CD1c-positive myeloid dendritic cell (primary cell): Measurements from ENCODE around the gene MDGA2.

Experiments
- DNase-seq: peaks from one replicate; pipeline ENCODE4 v3.0.0-alpha.2; 2016; ENCODE audit errors: extremely low spot score

Gene MDGA2

GRCh38 chr14:47490766-47491165, 184.6 kb downstream of the MDGA2 start:
- no peak for DNase-seq

DNA sequence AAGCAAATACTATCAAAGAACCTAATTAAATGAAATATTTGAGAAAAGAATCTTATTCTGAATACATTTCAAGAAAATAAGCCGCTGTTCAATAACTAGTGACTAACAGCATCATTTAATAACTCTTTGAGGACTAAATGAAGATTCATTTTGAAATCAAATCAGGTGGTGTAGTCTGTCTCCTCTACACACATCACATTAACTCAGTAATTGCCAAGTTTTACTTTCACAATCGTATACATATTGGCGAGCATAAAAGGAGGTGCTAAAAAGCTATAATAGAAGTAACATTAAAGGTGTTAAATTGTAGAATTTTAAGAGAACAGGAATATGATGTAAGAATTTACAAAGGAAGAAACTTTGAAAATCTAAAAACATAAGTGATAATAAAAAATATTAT, 185.1 kb downstream of the MDGA2 start:
- DNase-seq: no peak

DNA sequence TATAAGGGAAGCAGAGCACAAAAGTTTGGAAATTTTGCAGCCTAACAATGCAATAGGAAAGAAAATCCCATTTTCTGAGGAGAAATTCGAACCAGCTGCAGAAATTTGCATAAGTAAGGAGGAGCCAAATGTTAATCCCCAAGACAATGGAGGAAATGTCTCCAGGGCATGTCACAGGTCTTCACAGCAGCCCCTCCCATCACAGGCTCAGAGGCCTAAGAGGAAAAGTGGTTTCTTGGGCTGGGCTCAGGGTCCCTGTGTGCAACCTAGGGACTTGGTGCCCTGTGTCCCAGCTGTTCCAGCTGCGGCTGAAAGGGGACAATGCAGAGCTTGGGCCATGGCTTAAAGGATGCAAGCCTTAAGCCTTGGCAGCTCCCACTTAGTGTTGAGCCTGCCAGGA, 190.0 kb downstream of the MDGA2 start:
- DNase-seq: no peak

DNA sequence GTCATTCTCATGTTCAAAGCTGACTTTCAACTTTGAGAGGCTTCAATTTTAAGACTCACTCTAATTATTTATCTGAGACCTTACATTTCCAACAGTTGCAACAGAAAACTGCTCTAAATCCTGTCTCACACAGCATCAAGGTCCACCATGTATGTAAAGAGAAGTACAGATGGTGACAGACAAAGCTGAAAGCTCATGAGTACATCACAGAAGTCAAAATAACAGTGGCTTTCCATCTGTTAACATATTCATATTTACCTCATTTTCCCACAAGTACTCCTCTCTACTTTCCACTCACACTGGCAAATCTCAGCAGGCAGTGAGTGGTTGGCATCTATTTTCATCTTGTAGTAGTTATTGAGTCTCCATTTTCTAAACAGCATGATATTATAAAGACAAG, 192.0 kb downstream of the MDGA2 start:
- no peak for DNase-seq

- no peak for DNase-seq
Measured at GRCh38 chr14:47471075-47471474, 204.3 kb downstream of the MDGA2 start.

DNA sequence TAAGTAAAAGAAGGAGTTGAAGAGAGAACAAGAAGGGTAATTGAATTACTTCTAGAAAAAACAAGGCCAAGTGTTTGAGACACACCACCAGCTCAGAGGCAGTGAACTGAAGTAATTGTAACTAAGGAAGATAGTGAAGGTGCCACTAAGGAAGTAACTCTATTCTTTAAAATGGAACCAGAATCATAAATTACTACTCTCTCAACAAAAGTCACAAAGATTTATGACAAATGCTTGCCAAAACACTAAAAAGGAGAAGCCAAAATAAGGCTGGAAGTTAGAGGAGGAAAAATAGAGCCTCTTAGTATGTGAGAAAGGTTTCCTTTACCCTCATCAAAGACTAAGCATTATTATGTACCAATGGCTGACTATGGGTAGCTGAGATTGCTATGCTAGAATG, 208.5 kb downstream of the MDGA2 start:
- no peak for DNase-seq

GRCh38 chr14:47454025-47454424, 221.4 kb downstream of the MDGA2 start:
- no peak for DNase-seq

DNA sequence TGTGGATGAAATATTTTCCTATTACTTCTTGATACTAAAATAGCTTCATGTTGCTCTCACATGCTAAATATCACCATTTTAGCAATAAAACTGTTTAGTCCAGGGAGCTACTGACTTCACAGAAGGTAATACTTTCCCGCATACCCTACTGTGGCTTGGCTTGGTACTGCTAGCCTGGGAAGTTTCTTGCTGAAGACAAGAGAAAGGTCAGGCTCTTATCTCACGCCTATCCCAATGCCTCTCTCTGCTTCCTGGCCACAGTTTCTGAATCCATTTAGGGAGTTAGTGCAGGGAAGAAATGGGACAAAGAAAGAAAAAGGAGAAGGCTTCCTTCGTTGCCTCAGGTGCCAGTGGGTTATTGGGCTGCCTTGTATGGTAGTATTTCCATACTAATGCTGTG, 228.3 kb downstream of the MDGA2 start:
- DNase-seq: no peak

DNA sequence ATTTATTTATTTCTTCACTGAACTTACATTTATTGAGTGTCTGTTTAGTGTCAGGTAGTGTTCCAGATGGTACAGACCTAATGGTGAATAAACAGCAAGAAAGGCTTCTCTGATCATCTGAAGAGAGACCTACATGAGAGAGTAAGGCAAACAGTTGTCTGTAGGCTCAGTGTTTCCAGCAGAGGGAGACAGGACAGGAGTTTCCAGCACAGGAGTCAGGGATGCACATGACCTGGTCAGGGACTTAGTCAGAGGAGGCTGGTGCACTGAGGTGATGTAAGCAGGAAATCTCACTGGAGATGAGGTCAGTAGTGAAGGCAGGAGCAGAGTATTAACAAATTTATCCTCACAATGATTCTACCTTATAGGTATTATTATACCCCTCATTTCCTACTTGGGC, 233.2 kb downstream of the MDGA2 start:
- DNase-seq: no peak

GRCh38 chr14:47439953-47440352, 235.5 kb downstream of the MDGA2 start:
- DNase-seq: no peak

DNA sequence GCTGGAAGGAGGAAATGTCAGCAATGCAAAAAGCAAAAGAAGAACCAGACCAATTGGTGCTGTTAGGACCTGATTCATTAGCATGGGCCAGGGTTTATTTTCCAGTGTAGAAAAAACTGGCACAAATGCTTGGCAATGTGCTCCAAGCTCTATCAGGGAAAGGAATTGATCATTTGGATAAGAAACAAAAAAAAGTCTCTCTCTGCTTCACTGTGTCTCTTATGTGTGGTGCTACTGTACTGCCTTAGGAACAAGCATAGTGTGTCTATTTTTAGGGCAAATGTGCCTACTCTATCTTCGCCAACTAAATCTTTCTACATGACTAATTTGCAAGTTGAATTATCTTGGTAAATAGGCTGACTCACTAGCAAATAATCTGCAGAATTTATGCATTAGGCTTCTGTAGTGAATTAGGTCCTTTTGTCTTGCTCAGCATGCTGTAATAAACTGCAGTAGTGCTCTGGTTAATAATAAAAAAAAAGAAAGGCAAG, 236.7 kb downstream of the MDGA2 start:
- DNase-seq: no peak

DNA sequence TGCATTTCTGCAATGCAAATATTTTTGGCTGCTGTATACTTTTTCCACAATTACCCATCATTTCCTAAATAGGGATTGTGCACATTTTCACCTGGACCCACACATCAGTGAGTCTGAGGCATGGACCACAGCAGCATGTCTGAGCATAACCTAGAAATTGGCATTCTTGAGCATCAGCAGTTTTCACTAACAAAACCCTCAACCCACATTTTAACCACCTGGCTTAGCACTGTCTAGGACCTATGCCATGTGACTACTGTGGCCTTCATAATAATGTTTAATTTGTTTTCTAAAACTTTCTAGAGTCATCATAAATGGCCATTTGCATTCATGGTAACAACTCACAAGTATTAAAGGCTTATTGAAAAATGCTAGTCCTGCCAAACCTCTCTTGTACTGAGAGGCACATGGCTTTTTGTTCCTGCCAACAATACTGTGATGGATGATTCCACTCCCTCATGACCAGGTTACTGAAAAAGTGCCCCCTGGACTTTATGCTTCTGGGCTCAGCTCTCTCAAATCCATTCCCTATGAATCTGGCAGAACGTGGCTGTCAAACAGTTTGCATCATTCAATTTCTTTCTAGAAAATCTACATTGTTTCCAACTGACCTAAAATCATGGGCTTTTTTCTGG, 240.0 kb downstream of the MDGA2 start:
- DNase-seq: no peak

- DNase-seq: no peak
Measured at GRCh38 chr14:47427629-47428028, 247.8 kb downstream of the MDGA2 start.

- DNase-seq: no peak
Measured at GRCh38 chr14:47425302-47425701, 250.1 kb downstream of the MDGA2 start.

DNA sequence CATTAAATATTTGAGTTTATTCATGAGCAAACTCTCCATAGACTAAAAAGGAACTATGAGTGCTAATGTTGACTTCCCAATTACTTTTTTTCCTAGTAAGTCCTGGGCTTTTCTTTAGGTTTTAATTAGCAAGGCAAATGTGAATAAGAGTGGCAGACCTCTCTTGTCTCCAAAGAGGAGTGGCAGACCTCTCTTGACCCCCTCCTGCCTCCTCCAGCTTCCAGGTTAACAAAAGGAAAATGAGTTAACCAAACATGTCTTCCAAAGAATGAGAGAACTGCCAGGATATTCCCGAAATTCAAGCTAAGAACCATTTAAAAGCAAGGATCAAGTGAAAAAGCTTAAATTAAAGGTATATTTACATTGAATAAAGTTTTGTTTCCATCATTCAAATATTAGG, 253.2 kb downstream of the MDGA2 start:
- no peak for DNase-seq

DNA sequence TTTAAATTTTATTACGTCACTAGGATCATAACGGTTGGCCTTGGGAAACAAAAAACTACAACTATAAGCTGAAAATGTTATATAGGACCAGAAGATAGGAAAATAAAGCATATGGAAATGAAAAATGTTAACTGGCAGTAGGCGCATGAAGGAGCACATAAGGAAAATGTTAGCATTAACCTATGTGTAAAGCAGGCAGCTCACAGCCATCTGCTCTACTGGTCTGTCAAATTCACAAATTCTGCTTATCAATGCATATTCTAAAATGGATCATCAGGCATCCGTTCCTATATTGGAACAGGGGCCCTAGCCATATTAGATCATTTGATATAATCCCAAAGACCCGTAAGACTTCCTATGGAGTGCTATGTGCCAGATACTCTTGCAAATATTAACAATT, 263.9 kb downstream of the MDGA2 start:
- DNase-seq: no peak

DNA sequence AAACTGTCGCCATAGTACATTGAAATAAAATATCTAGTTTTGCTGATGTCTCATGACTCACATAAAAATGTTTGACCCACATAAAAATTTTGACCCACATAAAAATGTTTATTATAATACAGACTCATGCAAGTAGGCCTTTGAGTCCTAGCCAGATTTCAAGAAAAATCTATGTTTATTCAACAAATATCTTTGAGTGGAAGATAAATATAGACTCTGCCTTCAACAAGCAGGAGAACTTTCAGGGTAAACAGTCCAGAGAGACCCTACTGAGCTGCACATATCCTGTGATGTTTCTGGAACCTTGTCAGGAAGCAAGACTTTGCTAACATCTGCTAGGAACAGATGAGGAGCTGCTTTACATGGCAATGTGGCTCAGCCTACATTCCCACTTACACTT, 283.1 kb downstream of the MDGA2 start:
- DNase-seq: no peak

- no peak for DNase-seq
Measured at GRCh38 chr14:47390831-47391504, 284.4 kb downstream of the MDGA2 start.

- DNase-seq: no peak
Measured at GRCh38 chr14:47389535-47389934, 285.9 kb downstream of the MDGA2 start.

GRCh38 chr14:47366006-47366405, 309.4 kb downstream of the MDGA2 start:
- DNase-seq: no peak

- no peak for DNase-seq
Measured at GRCh38 chr14:47365233-47365632, 310.2 kb downstream of the MDGA2 start.

- DNase-seq: no peak
Measured at GRCh38 chr14:47353186-47353585, 322.2 kb downstream of the MDGA2 start.

- DNase-seq: peak; percentile 7
Measured at GRCh38 chr14:47346849-47347248, 328.6 kb downstream of the MDGA2 start.

DNA sequence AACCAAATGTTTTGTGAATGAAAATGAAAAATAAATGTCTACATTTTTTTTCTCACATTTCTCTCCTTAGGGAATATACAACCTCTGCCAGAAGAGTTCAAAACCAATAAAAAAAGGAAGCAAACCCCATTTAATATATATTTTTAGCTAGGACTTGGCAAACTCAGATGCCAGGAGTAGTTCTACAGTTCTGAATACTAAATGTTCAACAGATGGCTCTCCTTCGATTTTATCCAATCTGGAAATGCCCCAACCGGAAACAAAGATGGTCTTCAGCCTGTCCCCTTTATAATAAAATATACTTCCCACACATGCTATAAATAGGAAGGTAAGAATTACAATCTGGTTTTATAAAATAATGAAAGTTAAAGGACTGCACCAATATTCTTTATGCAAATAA, 330.4 kb downstream of the MDGA2 start:
- DNase-seq: no peak
